Measurements from ENCODE around the gene DNM3.

Gene DNM3

DNA sequence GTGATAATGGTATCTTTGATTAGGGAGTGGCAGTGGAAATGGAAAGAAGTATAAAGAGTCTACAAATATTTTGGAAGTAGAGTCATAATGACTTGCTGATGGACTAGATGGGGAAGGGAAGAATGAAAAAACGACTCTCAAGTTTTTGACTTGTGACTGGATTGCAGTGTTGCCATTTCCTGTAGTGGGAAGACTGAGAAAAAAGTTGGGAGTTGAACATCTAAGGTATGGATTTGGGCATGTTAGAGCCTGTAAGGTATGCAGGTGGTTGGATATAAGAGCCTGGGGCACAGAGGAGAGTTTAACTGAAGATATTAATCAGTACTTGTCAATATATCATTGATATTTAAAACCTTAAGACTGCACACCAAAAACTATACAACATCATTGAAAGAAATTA, 19.4 kb downstream of the DNM3 start:
- TF ChIP-seq, protein P1, sequence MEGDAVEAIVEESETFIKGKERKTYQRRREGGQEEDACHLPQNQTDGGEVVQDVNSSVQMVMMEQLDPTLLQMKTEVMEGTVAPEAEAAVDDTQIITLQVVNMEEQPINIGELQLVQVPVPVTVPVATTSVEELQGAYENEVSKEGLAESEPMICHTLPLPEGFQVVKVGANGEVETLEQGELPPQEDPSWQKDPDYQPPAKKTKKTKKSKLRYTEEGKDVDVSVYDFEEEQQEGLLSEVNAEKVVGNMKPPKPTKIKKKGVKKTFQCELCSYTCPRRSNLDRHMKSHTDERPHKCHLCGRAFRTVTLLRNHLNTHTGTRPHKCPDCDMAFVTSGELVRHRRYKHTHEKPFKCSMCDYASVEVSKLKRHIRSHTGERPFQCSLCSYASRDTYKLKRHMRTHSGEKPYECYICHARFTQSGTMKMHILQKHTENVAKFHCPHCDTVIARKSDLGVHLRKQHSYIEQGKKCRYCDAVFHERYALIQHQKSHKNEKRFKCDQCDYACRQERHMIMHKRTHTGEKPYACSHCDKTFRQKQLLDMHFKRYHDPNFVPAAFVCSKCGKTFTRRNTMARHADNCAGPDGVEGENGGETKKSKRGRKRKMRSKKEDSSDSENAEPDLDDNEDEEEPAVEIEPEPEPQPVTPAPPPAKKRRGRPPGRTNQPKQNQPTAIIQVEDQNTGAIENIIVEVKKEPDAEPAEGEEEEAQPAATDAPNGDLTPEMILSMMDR (IDR thresholded peaks at IDR 0.05; ENCODE audit: extremely low read depth, missing control alignments) = no peak
- DNase-seq (ENCODE audit: low spot score) = no peak

DNA sequence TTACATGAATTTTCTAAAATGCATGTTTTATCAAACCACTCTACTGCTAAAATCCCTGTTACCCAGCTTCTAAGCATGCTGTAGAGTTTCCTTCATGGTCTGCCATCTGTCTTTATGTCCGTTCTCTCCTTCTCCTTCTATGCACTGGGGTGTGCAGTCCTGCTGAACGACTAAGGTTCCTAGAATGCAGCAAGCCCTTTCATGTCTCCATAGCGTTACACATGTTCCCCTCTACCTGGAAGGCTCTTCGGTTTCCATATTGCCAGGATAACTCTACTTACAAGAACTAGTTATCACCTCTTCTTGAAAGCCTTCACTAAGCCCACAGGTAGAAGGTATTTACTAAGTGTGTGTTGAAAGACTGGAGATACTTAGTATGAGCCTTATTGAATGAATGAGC, 22.2 kb downstream of the DNM3 start:
- no peak for DNase-seq (ENCODE audit: low spot score)
- TF ChIP-seq, protein P1 (IDR thresholded peaks at IDR 0.05; ENCODE audit: extremely low read depth, missing control alignments) = no peak

DNA sequence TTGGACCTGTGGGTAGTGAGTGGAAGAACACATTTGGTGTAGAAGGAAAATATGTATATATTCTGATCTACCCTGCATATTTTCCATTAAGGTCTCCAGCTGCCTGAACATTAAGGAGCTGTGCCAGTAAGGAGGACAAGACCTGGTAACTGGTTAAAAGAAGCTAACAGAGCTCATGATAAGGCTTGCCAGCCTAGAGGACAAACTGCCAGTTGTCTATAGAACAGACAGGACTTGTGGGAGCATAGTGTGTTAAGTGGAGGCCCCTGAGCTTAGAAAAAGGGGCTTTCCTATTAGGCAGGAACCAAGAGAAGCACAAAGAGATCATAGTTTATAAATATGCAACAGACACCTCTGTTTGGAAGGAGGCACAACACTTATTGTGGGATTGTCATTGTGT, 23.0 kb downstream of the DNM3 start:
- DNase-seq (ENCODE audit: low spot score) = no peak
- TF ChIP-seq, protein P1 (IDR thresholded peaks at IDR 0.05; ENCODE audit: extremely low read depth, missing control alignments) = no peak

DNA sequence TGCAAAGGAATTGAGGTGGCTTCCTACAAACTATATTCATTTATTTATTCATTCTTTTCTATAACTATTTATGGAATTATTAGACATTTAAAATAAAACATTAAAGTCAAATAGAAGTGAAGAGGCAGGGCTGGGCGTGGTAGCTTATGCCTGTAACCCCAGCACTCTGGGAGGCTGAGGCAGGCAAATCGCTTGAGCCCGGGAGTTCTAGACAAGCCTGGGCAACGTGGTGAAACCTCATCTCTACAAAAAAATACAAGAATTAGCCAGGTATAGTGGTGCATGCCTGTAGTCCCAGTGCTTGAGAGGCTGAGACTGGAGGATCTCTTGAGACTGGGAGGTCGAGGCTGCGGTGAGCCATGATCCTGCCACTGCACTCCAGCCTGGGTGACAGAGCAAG, 23.8 kb downstream of the DNM3 start:
- TF ChIP-seq, protein P1 (IDR thresholded peaks at IDR 0.05; ENCODE audit: extremely low read depth, missing control alignments) = no peak
- DNase-seq (ENCODE audit: low spot score) = no peak

DNA sequence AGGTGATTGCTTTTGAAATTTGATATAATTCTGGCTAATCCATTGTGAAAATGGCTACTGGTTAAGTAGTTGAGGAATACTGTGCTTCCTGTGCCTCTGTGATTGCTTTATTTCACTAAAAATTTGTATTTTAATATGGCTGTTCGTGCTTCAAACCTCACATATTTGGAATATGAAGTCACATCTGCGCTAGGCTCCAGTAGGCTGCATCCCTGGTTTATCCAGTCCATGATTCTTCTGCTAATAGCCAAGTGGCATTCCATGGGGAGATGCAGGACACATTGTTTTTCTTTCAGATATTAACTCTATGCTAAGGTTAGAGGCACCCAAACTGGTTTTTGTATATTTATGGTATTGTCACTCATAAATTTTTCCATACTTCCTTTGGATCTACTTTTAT, 25.9 kb downstream of the DNM3 start:
- TF ChIP-seq, protein P1 (IDR thresholded peaks at IDR 0.05; ENCODE audit: extremely low read depth, missing control alignments) = no peak
- DNase-seq (ENCODE audit: low spot score) = no peak

DNA sequence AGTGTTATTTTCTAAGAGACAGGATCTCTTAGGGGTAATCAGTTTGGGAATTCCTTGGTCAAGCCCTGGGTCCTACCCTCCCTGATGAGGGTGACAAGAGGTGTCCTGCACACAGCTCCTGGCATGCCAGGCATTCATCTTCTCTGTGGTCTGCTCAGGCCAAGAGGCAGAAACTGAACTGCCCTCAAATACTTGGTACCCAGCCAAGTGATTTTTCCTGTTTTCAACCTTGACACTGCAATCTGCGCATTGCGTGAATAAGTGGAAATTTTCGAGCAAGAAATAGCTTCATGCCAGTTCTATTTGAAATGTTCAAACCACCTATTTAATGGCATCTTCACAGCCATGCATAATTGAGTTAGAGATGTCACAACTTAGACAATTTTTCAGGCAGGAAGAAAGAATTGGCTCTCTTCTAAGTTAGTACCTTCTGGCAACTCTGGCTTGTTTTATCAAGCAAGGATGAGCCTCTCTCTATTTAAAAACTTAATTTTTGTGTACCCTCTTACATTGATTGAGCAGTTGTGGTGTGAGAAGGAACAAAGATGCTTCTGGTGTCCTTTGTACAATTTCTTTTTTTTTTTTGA, 27.0 kb downstream of the DNM3 start:
- TF ChIP-seq, protein P1 (IDR thresholded peaks at IDR 0.05; ENCODE audit: extremely low read depth, missing control alignments) = no peak
- DNase-seq (ENCODE audit: low spot score) = no peak

DNA sequence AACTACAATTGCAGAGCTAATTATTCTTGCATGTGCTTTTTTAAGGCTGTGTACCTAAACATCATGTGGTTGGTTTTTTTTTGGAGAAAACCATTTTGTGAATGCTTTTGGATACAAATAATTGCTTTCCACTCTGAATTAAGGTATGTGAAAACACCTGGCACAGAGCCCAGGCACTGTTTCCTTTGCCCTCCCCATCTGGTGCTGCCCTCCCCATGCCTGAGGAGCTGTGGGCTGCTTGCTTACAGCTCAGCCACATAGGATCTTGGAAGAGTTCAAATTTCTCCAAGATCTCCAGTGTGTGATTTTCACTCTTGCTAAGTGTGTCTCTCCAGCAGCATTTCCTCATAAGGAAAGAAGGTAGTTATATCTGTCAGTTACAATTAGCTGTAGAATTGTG, 27.8 kb downstream of the DNM3 start:
- no peak for DNase-seq (ENCODE audit: low spot score)
- TF ChIP-seq, protein P1 (IDR thresholded peaks at IDR 0.05; ENCODE audit: extremely low read depth, missing control alignments) = no peak
